Measurements from ENCODE around the gene NDUFA11.
A peak's percentile ranks its signal among the peaks of the same experiment; 100 is the strongest.

NDUFA11 gene

DNA sequence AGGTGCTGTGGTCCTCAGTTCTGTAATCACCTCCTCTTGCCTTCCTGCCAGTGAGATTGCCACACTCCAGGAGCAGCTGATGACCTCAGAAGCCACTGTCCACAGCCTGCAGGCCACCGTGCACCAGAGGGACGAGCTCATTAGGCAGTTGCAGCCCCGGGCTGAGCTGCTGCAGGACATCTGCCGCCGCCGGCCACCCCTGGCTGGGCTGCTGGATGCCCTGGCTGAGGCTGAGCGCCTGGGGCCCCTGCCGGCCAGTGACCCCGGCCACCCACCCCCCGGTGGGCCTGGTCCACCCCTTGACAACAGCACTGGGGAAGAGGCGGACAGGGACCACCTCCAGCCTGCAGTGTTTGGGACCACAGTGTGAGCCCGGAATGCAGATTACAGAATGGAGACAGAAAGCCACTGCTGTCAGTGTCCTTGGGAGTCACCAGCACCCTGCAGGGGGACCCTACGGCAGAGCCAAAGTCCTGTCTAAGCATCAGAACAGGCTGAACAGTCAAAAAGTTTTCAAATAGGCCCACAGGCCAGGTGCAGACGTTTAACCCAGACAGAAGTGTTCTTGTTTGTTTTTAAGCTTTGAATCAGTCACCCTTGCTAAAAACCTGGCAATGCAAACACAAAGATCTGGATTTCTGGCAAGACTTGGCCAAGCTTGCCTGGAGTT, 5.3 kb upstream of the NDUFA11 start:
- no peak for DNase-seq (ENCODE audit: low read depth)

DNA sequence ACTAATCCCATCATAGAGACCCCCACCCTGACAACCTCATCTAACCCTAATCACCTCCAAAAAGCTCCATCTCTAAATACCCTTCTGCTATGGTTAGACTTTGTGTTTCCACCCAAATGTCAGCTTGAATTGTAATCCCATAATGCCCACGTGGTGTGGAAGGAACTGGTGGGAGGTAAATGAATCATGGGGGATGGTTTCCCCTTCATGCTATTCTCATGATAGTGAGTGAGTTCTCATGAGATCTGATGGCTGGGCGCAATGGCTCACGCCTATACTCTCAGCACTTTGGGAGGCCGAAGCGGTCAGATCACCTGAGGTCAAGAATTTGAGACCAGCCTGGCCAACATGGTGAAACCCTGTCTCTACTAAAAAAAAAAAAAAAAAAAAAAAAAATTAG, 3.7 kb upstream of the NDUFA11 start:
- DNase-seq (ENCODE audit: low read depth), result no peak

DNA sequence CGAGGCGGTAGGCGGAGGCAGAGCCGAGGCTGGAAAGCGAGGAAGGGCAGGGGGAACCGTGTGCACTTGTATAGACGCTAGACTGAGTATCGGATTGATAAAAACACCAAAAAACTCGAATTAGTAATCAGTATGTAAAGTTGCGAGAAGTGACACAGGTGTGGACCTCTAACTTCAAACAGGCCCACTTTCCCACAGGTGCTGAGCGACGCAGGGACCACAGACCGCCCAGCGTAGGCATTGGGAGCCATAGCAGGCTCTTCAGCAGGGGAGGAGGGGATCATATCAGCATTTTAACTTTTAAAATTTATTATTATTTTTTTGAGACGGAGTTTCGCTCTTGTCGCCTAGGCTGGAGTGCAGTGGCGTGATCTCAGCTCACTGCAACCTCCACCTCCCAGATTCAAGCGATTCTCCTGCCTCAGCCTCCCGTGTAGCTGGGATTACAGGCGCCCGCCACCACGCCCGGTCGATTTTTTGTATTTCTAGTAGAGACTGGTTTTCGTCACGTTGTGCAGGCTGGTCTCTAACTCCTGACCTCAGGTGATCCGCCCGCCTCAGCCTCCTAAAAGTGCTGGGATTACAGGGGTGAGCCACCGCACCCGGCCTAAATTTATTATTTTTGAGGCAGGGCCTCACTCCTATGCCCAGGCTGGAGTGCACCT, 1.7 kb upstream of the NDUFA11 start:
- DNase-seq (ENCODE audit: low read depth), result no peak

DNA sequence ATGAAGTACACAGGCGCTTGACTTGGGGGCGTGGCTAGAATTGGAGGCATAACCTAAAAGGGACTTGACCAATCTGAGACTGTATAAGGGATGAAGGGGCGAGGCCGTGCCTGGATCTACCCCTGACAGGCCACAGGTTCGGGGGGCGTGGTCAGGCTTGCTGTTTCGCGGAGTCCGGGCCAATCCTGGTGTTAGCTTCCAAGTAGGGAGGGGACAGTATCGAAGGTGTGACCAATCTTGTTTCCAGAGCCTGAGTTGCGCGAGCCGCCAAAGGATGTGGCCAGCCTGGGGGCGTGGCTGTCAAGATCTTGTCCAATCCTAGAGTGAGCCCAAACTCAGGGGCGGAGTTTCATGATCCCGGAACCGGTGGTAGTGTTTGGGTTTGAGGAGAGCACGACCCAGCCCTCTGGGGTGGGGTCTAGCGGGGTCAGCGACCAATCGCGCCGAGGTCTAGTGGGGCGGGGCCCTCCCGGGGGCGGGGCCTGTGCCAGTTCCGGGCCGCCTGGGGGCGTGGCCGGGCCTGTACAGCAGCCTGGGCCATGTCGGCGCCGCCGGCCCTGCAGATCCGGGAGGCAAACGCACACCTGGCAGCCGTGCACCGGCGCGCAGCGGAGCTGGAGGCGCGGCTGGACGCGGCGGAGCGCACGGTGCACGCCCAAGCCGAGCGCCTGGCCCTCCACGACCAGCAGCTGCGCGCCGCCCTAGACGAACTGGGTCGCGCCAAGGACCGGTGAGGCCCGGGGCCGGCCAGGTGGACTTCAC, 943 bp upstream of the NDUFA11 start, which contains the start of gene VMAC:
TSS of gene VMAC (plus strand) at position 521 of the 762 bp plus-strand sequence. CDS start at position 540, 19 bp downstream.
- DNase-seq (ENCODE audit: low read depth), result peak; percentile 100

DNA sequence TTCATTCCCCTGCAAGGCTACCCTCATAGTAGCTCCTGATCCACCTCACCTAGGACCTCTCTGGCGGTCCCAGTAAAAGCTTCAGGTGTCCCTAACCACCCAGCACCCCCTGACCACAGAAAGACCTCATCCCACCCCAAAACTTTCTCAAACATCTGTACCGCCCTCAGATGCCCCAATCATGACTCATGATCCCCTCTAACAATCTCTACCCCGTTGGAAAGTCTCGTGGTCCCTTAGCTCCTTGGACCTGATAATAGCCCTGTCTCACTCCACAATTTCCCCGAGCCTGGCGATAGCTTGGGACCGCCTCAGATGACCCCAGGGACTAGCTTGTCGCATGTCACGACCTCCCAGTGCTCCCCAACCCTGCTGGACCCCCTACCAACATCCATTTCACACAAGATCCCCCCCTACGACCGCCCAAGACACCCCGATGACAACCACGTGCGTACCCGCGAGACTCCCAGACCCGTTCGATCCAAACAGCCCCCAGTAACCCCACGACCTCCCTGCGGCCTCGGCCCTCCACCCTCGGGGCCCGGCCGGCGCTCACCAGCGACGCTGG, 450 bp downstream of the NDUFA11 start:
- no peak for DNase-seq (ENCODE audit: low read depth)

DNA sequence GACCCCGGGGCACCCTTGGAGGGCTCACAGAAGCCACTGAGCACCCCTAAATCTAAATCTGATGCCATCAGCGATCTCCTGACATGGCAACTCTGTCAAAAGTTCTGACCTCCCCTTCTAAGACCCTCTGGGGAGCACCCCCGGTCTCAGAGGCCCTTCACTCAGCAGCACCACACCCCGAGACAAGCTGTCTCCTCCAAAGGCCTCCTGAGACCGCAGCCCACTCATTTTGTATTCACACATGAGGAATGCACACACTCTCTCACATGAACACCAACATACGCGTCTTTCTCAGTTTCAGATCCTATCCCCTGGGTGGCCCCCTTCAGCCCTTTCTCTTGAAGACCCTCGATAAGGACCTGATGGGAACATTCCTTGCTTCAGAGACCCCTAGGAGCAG, 2.6 kb downstream of the NDUFA11 start:
- DNase-seq (ENCODE audit: low read depth), result no peak

DNA sequence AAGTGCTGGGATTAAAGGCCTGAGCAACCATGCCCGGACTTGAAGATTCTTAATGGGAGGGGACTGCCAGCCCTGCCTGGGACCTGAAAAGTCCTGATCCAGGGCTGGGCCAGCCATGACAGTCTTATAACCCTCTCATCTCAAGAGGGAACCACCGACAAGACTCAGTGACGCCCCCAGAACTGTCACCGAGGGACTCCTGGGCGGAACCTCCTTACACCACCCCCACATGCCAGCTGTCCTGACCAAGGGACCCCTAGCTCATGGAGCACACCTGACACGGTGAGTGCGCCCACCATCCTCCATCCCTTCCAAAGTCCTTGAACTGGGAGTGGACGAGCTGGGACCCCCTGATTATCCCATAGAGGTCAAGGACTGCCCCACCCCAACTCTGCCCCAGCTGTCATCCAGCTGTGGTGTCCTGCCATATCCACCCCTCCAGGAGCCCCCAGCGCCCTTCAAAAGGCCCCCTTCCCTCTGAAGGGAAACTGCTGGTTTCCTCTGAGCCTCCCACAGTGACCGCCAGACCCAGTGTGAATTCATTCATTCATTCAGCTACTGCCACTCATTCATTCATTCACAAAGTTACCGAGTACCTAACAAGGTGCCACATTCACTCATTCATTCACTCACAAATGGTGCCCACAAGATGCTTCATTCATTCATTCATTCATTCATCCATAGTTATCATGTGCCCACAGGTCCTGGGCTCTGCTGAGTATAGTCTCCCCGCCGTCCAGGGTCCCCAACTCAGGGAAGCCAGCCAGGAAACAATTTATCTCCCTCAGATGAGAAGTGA, 3.7 kb downstream of the NDUFA11 start:
- no peak for DNase-seq (ENCODE audit: low read depth)

DNA sequence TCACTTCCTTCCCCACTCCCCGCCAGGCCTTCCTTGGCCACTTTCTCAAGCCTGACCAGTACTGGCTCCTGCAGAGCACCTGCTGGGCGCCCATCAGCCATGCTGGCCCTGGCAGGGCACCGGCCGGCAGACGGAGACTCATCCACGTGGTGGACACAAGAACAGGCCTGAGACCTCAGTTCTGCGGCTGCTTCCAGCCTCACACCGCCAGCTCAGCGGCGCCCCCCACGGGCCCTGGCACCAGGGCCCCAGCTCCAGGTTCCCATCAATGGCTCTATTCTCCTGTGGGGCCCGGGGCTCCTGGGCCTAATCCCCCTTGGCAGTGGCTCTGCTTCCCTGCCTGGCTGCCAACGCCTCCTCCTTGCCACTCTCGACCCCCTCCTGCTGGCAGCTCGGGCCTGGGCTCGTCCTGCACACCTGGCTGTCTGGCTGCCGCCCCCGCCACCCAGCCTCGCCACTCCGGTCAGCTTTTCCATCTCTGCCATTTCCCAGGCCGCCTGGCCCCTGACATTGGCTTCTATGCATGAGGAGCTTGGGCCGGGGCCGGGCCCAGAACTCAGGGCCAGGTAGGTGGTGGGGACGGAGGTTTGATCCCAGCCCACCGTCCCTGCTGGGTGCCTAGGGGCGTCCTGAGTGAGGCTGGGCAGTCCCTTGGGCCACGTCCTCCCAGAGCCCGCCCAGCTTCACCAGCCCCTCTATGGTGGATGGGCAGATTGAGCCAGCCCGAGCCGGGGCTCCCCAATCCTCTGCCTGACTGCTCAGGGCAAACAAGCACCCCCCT, 6.2 kb downstream of the NDUFA11 start:
- DNase-seq (ENCODE audit: low read depth), result no peak

DNA sequence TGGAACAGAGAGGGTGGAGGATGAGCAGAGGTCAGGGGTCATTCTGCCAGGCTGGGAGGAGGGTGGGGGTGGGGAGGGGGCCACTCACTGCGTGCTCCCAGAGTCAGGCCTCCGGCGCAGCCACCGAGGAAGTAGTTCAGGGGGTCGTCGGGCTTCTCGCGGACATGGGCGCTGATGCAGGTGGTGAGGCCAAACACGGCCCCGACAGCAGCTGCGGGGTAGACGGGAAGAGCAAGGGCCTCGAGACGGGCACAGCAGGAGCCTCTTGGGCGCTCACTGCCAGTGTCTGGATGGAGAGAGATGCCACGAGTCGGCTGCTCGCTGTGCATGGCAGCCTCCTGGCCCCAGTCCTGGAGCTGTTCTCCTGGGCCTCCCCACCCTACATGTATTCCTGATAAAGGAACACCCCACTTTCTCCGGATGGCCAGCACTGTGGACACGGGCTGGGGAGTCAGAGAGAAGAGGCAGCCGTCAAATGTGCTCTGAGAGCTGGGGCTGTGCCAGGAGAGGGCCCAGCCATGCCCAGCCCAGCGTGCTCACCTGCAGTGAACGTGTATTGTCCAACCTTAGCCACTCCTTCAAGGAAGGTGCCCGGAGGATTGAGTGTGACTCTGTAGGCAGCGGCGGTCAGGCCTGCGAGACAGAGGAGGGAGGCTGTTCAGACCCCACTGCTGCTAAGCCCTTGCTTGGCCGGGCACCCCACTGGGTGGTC, 7.1 kb downstream of the NDUFA11 start:
- no peak for DNase-seq (ENCODE audit: low read depth)

DNA sequence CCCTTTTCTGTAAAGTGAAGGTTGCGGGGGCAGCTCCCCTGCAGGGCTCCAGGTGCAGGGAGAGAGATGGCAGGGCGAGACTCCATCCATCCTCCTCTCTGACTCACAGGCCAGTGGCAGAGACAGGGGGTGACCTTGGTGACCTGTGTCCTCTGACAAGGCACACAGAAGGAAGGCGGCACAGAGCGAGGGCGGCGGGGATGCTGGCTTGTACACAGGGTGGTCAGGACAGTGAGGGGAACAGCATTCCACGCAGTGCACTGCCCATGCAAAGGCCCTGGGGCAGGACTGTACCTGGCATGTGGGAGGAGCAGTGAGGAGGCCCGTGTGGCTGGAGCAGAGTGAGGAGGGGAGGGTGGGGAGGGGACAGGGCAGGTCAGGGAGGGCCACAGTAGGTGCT, 7.7 kb downstream of the NDUFA11 start:
- no peak for DNase-seq (ENCODE audit: low read depth)

DNA sequence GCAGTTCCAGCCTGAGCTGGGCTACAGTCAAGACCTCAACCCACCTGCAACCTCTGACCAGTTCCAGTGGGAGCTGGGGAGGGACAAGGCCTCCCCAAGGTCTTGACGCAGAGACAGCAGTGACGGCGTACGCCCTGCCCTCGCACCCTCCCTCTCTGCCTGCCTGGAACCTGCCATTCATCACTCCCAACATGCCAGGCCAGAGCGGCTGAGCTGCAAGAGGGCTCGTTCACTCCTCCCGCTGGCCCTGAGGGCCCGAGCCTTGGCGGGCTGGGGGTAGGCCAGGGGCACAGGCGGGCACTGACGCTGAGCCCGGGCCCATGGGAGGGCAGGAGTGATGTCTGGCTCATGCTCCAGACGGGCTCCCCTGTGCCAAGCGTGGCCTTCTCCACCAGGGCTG, 8.2 kb downstream of the NDUFA11 start:
- DNase-seq (ENCODE audit: low read depth), result no peak

DNA sequence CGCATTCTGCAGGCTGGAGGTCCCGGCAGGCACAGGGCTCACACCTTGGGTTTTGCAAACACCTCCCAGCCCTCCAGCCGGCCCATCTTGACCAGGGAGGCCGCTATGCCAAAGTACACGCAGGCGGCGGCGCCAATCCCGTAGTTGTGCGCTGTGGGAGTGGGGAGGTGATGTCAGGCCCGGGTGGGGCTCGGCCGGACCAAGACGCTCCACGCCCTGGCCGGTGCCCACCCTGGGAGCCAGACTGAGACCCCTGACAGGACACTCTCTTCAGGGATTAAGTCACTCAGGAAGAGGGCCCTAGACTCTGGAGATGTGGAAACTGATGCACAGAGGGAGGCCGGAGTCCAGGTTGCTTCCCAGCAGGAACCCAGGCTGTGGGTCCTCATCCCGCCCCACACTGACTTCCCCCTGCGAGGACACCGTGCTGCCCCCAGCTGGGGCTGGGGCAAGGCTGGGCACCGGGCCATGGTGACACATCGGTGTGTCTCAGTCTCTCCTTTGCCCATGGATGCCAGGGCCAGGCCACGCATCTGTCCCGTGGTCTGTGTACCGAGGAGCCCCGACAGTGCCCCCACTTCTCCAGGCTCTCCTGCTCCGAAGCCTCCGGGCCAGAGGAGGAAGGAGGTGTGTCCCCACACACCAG, 8.8 kb downstream of the NDUFA11 start:
- no peak for DNase-seq (ENCODE audit: low read depth)

DNA sequence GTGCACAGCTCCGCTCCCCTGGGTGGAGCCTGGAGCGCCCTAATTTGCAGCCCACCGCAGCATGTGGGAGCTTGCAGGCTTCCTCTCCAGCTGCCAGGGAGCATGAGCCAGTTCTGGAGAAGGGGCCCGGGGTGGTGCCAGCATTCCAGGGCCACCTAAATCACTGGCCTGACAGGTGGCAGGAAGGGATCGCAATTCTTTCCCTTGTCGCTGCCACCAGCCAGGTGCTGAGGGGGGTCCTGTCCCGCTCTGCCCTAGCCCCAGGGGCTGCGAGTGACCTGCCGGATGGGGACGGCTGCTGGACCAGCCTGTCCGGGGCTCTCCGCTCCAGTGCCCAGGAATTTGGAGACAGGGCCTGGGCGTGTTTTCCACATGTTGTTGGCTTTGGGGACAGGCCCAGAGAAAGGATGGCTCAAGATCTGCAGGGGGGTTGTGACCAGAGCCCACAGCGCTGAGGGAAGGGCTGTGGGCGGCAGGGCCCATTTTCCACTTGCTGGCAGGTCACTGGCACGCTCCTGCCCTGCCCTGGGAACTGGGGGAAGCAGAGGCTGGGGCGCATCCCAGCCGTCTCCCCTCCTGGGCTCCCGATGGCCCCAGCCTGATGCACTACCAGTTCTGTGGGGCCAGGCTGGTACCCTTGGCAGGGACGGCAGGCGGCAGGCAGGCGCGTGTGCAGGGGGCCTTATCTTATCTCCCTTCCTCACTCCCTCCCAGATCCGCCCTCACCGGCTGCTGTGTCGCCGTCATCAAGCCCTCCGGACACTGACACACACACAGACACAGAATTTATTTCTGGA, 9.5 kb downstream of the NDUFA11 start:
- DNase-seq (ENCODE audit: low read depth), result no peak

DNA sequence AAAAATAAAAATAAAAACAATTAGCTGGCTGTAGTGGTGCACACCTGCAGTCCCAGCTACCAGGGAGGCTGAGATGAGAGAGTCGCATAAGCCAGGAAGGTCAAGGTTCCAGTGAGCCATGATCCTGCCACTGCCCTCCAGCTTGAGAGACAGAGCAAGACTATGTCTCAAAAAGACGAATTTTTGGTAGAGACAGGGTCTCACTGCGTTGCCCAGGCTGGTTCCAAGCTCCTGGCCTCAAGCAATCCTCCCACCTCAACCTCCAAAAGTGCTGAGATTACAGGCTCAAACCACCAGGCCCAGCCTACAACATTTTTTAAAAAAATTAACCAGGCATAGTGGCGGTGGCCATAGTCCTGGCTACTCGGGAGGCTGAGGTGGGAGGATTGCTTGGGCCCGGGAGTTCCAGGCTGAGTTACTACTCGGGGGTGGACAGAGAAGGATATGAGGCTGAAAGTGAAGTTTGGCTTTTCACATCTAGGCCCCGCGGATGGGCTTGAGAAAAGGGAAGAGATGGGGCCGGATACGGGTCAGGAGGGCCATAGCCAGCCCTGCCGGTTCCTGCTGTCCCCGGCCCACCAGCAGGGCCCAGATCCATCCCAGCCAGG, 10.2 kb downstream of the NDUFA11 start:
- DNase-seq (ENCODE audit: low read depth), result no peak

DNA sequence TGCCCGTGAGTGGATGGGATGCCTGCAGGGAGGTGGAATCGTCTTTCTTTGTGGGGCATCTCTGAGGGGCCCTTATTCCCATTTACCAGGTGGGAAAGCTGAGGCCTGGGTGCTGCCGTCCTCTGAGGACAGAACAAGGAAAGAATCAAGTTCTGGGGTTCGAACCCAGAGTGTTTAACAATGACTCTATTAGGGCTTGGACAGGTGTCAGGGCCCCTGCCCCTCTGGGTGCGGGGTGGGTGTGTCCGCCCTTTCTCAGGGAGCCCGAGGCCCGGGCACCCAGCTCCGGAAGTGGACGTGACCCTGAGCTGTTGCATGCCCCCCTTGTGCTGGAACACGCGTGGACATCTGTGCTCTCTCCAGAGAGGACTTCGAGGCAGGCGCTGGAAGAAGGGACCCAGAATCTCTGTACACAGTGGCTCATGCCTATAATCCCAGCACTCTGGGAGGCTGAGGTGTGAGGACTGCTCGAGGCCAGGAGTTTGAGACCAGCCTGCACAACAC, 10.8 kb downstream of the NDUFA11 start:
- no peak for DNase-seq (ENCODE audit: low read depth)

DNA sequence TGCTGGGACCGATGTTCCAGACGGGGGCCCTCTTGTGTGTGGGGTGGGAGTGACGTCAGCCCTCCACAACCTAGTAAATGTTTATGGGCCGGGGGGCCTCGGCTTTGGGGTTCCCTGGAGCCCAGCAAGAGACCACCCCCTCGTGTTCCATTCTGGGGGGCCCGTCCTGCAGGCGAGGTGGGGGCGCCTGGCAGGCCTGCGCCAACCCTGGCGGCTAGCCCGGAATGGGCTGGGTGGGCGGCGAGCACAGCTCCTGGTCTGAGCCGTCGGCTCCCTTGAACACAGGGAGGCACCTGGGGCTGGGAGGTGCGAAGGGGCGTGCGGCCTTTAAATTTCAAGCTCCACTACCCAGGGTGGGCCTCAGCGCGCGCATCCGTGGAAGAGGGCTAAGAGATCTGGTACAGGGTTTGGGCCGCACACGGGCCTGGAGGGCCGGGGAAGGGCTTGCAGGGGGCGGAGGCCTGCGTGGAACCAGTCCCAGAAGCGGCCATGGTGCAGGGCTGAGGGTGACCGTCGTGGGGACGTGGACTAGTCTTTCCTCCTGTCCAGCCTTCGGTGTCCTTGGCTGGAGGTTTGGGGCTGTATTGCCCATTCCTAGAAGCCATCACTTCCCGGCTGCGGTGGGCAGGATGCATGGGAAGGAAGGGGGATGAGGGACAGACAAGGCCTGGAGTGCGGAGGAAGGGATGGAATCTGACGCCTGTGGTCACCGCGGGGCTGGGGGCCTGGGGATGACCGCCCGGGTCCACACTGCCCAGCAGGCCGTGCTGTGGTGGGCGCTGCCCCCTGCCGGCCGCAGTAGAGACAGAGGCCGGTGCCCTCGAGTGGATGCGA, 11.4 kb downstream of the NDUFA11 start:
- DNase-seq (ENCODE audit: low read depth), result no peak

DNA sequence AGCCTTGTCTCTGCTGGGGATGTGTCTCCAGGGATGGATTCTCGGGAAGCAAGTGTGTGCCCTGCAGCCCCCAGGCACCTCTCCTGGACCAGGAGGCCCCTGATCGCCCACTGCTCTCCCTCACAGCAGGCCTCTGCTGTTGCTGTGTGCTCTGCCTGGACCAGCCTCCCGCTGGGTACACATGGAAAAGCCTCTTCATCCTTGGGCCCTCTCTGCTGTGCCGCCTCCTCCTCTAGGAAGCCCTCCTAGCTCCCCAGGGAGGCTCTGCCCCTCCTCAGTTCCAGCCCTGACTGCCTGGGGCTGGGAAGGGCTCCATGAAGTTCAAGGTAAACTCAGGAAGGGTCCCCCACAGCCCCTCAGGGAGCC, 12.0 kb downstream of the NDUFA11 start:
- no peak for DNase-seq (ENCODE audit: low read depth)

DNA sequence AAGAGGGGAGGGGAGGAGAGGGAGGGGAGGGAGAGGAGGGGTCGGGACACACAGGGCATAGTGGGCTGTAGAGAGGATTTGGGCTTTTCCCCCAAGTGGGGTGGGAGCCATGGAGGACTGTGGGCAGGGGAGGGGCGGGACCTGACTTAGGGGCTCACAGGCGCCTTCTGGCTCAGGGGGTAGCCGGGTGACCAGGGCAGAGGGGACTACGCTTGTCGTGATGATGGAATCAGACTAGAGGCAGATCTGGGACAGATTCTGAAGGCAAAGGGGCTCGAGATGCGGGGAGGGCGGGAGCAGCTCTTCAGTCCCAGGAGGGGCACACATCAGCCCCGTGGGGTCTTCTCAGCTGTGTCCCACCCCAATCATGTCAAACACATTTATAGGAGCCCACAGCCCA, 13.5 kb downstream of the NDUFA11 start:
- no peak for DNase-seq (ENCODE audit: low read depth)
